ENCODE data around the gene ZNF827. TPM values are rescaled to one million over a fixed set of nuclear protein-coding genes. Genes with fewer than 3 reads are reported as not detected.

The ZNF827 gene
- total and polyA plus RNA-seq, 2 of the 8 experiments (the other 6 are each of a cell fraction or from before 2014, with no cell fraction given) = 25.3 to 26.2 TPM

GRCh38 chr4:145776208-145776607 lies 162.4 kb downstream of the ZNF827 start:
- TF ChIP-seq MAX (IDR thresholded peaks at IDR 0.05) = no peak
- TF ChIP-seq SIRT6 (IDR thresholded peaks at IDR 0.05; ENCODE audit: low read length) = no peak
- TF ChIP-seq CBX5 (IDR thresholded peaks at IDR 0.05; ENCODE audit: low read depth, low read length) = no peak
- TF ChIP-seq RXRA (IDR thresholded peaks at IDR 0.05; ENCODE audit: insufficient read depth, low read depth, low read length) = no peak
- no peak for TF ChIP-seq SP2 (IDR thresholded peaks at IDR 0.05; ENCODE audit: low read length)
- no peak for TF ChIP-seq GABPA (IDR thresholded peaks at IDR 0.05; ENCODE audit: borderline replicate concordance, insufficient read depth, low read length)
- TF ChIP-seq NRF1 (IDR thresholded peaks at IDR 0.05; ENCODE audit: low read depth, low read length) = no peak
- TF ChIP-seq BRCA1 (IDR thresholded peaks at IDR 0.05; ENCODE audit: low read depth, low read length) = no peak
- no peak for TF ChIP-seq CREB1 (IDR thresholded peaks at IDR 0.05)
- TF ChIP-seq GTF2F1 (IDR thresholded peaks at IDR 0.05; ENCODE audit: borderline replicate concordance, low read depth, low read length) = no peak
- ChIA-PET POLR2A (ENCODE audit: partially characterized antibody) (interaction anchor here (0.9 kb wide), 1 partner anchor 22 kb away, joined by 3 read pairs; no protein-coding TSS in a partner anchor), CTCF (ENCODE audit: partially characterized antibody) (interaction anchor here (0.6 kb wide), 1 partner anchor 456 kb away, joined by 4 read pairs; no protein-coding TSS in a partner anchor)
- Histone ChIP-seq H2AFZ (ENCODE audit: low read length) (no peak overlapping the region), H3K9ac (replicated peaks in 1 of 4; ENCODE audit: extremely low read depth in 1 of 4, low read depth in 3 of 4, low read length in 3 of 4) (no peak overlapping the region), H3K4me1 (replicated peaks in 1 of 4; ENCODE audit: control insufficient read depth in 3 of 4, insufficient read depth in 4 of 4, low read length in 3 of 4) (peaks cover 0 to 6% (median 4%) of the 10 kb centered on the region in 4 experiments; a peak in 4 of 7 replicates), H3K4me3 (ENCODE audit: extremely low read depth in 1 of 4, insufficient read depth in 2 of 4, low read depth in 3 of 4, low read length in 4 of 4) (no peak overlapping the region), H2BK12ac (ENCODE audit: low read depth, low read length) (no peak overlapping the region), H2BK120ac (replicated peaks; ENCODE audit: low read depth, low read length) (no peak overlapping the region), H3K9me3 (ENCODE audit: insufficient read depth in 2 of 2, low read depth in 1 of 2, low read length in 1 of 2) (no peaks in the 10 kb centered on the region), H3K4me2 (ENCODE audit: insufficient read depth in 1 of 2, low read depth in 2 of 2, low read length in 2 of 2) (no peak overlapping the region), H3K4ac (replicated peaks; ENCODE audit: insufficient read length, low read depth, low read length) (no peak overlapping the region), H2BK5ac (ENCODE audit: low read depth, low read length) (no peak overlapping the region), H4K91ac (replicated peaks; ENCODE audit: insufficient read length, low read length) (no peak overlapping the region), H4K5ac (ENCODE audit: insufficient read length, low read depth, low read length) (no peak overlapping the region), H2BK20ac (ENCODE audit: low read length) (no peak overlapping the region), H3K23me2 (ENCODE audit: low read depth, low read length) (no peaks in the 10 kb centered on the region), H3K23ac (ENCODE audit: insufficient read length) (no peak overlapping the region), H3K79me2 (ENCODE audit: control insufficient read depth in 1 of 2, insufficient read depth in 2 of 2, low read length in 2 of 2) (no peaks in the 10 kb centered on the region), H2BK15ac (ENCODE audit: low read length) (0 out of 2 replicates have a peak overlapping the region, but pooled peaks have one; percentile 32), H3K27ac (ENCODE audit: low read depth, low read length) (no peak overlapping the region), H3K56ac (replicated peaks; ENCODE audit: insufficient read length, low read depth, low read length) (no peak overlapping the region), H3K14ac (ENCODE audit: insufficient read length) (no peak overlapping the region), H3K27me3 (replicated peaks in 1 of 4; ENCODE audit: control insufficient read depth in 3 of 4, extremely low read depth in 1 of 4, insufficient read depth in 3 of 4, low read length in 3 of 4) (no peaks in the 10 kb centered on the region), H4K20me1 (replicated peaks in 1 of 2; ENCODE audit: control insufficient read depth in 1 of 2, insufficient read depth in 2 of 2, low read length in 2 of 2) (no peaks in the 10 kb centered on the region), H4K8ac (ENCODE audit: extremely low read depth, insufficient read depth, low read length) (no peak overlapping the region), H2AK5ac (ENCODE audit: low read depth, low read length) (no peak overlapping the region), H3K36me3 (ENCODE audit: control insufficient read depth in 2 of 4, insufficient read depth in 4 of 4, low read length in 3 of 4) (peaks cover 9 to 42% (median 26%) of the 10 kb centered on the region in 4 experiments; a peak in 7 of 8 replicates), H3K79me1 (ENCODE audit: low read depth, low read length) (0 out of 2 replicates have a peak, but pooled peaks cover 2% of the 10 kb centered on the region), H3K18ac (ENCODE audit: extremely low read depth, low read length) (no peak overlapping the region)
- no peak for DNase-seq (ENCODE audit: low read depth in 1 of 2, low spot score in 2 of 2)
- 95% methylated on average over 3 of the region's 4 CpGs; no CpG with 5 or more reads in 1 of the 2 experiments for WGBS, 2 experiments (ENCODE audit: extremely low coverage in 1 of 2, insufficient coverage in 1 of 2, insufficient read length in 1 of 2, insufficient replicate concordance in 2 of 2, low coverage in 1 of 2, low lambda C conversion rate in 2 of 2, missing lambda C conversion rate in 1 of 2)
- no peak for FAIRE-seq

Data from H1 (cell line).